GM19467 (cell line): ENCODE measurements around the gene ZNF454.

ENCODE experiments used
- ATAC-seq: cut with Tn5 transposase; IDR thresholded peaks from one replicate; pipeline ENCODE4 v1.9.1; 2021; ENCODE audit warnings: mild to moderate bottlenecking, moderate library complexity; ENCODE audit not compliant: unreplicated experiment

The ZNF454 gene

GRCh38 chr5:178940569-178941360 is at the start of gene ZNF454:
Gene ZNF454 (plus strand): TSS chr5:178941198. CDS start chr5:178942792, 1,594 bp downstream.
- ATAC-seq, result no peak

GRCh38 chr5:178895615-178896571 is 45.1 kb upstream of the ZNF454 start, which contains the start of gene ZFP2:
Gene ZFP2 (plus strand): TSS chr5:178895913. CDS start chr5:178931314, 35,401 bp downstream.
- no peak for ATAC-seq

- no peak for ATAC-seq
Observed at GRCh38 chr5:178899289-178899688, 41.7 kb upstream of the ZNF454 start.

- ATAC-seq, result no peak
Observed at GRCh38 chr5:178902849-178903248, 38.1 kb upstream of the ZNF454 start.

- ATAC-seq, result no peak
Observed at GRCh38 chr5:178931846-178932760, 8.9 kb upstream of the ZNF454 start.

- no peak for ATAC-seq
Observed at GRCh38 chr5:178941361-178941760, 363 bp downstream of the ZNF454 start.

GRCh38 chr5:178965465-178966055 is 24.6 kb downstream of the ZNF454 start:
- no peak for ATAC-seq

- no peak for ATAC-seq
Observed at GRCh38 chr5:178981381-178981780, 40.4 kb downstream of the ZNF454 start.

- ATAC-seq, result no peak
Observed at GRCh38 chr5:178982941-178983340, 41.9 kb downstream of the ZNF454 start.

- ATAC-seq, result no peak
Observed at GRCh38 chr5:178983728-178984127, 42.7 kb downstream of the ZNF454 start.

- no peak for ATAC-seq
Observed at GRCh38 chr5:178984145-178985072, 43.4 kb downstream of the ZNF454 start.

GRCh38 chr5:178986326-178986960 is 45.4 kb downstream of the ZNF454 start:
- ATAC-seq, result no peak

- ATAC-seq, result no peak
Observed at GRCh38 chr5:178988436-178989220, 47.6 kb downstream of the ZNF454 start.

GRCh38 chr5:178989311-178989710 is 48.3 kb downstream of the ZNF454 start:
- no peak for ATAC-seq

- ATAC-seq, result no peak
Observed at GRCh38 chr5:178990491-178990890, 49.5 kb downstream of the ZNF454 start.

GRCh38 chr5:178991190-178992145 is 50.5 kb downstream of the ZNF454 start:
- no peak for ATAC-seq
